ENCODE data around the gene TRIM44.

GRCh38 chr11:35844579-35844978 lies 182.0 kb downstream of the TRIM44 start:
- TF ChIP-seq POLR2AphosphoS5 (IDR thresholded peaks at IDR 0.05; ENCODE audit: low read depth, low read length), result no peak
- no peak for TF ChIP-seq POLR2A (IDR thresholded peaks at IDR 0.05; ENCODE audit: low read depth, low read length)
- TF ChIP-seq TAF1 (IDR thresholded peaks at IDR 0.05; ENCODE audit: borderline replicate concordance, low read depth, low read length), result no peak

Data from GM12892 (cell line).